ENCODE results near the gene MBTPS1.

The MBTPS1 gene

DNA sequence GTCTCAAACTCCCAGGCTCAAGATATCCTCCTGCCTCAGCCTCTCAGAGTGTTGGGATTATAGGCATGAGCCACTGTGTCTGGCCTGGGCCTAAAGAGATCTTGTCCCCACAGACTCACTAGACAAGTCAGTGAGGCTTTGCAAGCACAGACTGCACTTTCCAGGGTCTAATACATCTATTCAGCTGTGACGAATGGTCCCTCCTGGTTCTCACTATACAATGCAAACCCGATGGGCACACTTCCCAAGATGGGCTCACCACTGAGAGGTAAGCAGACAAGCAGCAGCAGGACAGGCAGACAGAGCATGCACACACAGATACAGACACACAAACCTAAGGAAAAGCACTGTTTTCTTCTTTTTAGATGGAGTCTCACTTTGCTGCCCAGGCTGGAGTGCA lies 8.8 kb downstream of the MBTPS1 start:
- H3K27ac ChIP-seq (ENCODE audit: low read depth, low read length, poor library complexity, severe bottlenecking): no peak overlapping the region
- no peaks in the 10 kb centered on the region for H3K27me3 ChIP-seq (ENCODE audit: insufficient read depth, low read length)
- no peak overlapping the region for H3K4me3 ChIP-seq (ENCODE audit: low read depth, low read length, poor library complexity, severe bottlenecking)
- H3K79me2 ChIP-seq (ENCODE audit: insufficient read depth, low read length): peaks cover 89% of the 10 kb centered on the region
- H4K20me1 ChIP-seq (ENCODE audit: insufficient read depth, low read length): no peaks in the 10 kb centered on the region
- no peaks in the 10 kb centered on the region for H3F3A ChIP-seq (ENCODE audit: insufficient read depth, low read length)
- H3K4me1 ChIP-seq (ENCODE audit: insufficient read depth, low read length, severe bottlenecking): peaks cover 62% of the 10 kb centered on the region
- TF ChIP-seq, protein P1, sequence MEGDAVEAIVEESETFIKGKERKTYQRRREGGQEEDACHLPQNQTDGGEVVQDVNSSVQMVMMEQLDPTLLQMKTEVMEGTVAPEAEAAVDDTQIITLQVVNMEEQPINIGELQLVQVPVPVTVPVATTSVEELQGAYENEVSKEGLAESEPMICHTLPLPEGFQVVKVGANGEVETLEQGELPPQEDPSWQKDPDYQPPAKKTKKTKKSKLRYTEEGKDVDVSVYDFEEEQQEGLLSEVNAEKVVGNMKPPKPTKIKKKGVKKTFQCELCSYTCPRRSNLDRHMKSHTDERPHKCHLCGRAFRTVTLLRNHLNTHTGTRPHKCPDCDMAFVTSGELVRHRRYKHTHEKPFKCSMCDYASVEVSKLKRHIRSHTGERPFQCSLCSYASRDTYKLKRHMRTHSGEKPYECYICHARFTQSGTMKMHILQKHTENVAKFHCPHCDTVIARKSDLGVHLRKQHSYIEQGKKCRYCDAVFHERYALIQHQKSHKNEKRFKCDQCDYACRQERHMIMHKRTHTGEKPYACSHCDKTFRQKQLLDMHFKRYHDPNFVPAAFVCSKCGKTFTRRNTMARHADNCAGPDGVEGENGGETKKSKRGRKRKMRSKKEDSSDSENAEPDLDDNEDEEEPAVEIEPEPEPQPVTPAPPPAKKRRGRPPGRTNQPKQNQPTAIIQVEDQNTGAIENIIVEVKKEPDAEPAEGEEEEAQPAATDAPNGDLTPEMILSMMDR (IDR thresholded peaks at IDR 0.05; ENCODE audit: low read length): no peak
- TF ChIP-seq EZH2 (IDR thresholded peaks at IDR 0.05; ENCODE audit: borderline replicate concordance, low read length): no peak
- H2AFZ ChIP-seq (ENCODE audit: low read length): no peak overlapping the region
- H3K36me3 ChIP-seq (ENCODE audit: insufficient read depth, low read length): peaks cover 4% of the 10 kb centered on the region; the same call in 1 of the 2 replicates
- H3K9me2 ChIP-seq (ENCODE audit: low read depth, low read length): no peaks in the 10 kb centered on the region
- H3K9ac ChIP-seq (ENCODE audit: low read length): no peak overlapping the region
- no peak overlapping the region; the same call in 1 of the 2 replicates for H3K4me2 ChIP-seq (ENCODE audit: low read length)
- no peaks in the 10 kb centered on the region for H3K9me3 ChIP-seq (ENCODE audit: low read length)

DNA sequence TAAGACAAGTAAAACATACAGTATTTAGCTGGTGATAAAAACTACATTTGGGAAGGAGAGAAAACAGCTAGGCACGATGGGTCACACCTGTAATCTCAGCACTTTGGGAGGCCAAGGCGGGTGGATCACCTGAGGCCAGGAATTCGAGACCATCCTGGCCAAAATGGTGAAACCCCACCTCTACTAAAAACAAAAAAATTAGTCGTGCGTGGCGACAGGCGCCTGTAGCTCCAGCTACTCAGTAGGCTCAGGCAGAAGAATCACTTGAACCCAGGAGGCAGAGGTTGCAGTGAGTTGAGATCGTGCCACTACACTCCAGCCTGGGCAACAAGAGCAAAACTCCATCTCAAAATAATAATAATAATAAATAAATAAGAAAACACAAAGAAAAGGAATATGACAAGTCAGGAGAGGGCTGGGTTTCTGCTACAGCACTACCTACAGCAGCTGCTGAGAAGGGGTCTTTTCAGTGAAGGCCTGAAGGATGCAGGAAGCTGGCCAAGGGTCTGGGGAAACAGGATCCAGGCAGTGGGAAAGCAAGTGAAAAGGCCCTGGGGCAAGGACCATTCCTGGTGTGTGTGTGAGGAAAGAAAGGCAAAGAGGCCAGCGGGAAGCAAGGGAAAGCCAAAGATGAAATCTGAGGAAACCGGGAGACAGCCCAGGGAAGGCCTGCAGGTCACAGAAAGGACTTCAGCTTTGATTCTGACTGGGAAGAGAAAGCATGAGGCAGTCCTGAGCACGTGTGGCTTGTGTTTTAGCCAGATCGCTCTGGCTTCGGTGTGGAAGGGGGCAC lies 10.6 kb downstream of the MBTPS1 start:
- Histone ChIP-seq H3F3A (ENCODE audit: insufficient read depth, low read length) (no peaks in the 10 kb centered on the region), H3K27ac (ENCODE audit: low read depth, low read length, poor library complexity, severe bottlenecking) (peak overlapping the region; percentile 53), H2AFZ (ENCODE audit: low read length) (no peak overlapping the region), H3K9me3 (ENCODE audit: low read length) (no peaks in the 10 kb centered on the region), H4K20me1 (ENCODE audit: insufficient read depth, low read length) (no peaks in the 10 kb centered on the region), H3K4me3 (ENCODE audit: low read depth, low read length, poor library complexity, severe bottlenecking) (peak overlapping the region; percentile 32), H3K9me2 (ENCODE audit: low read depth, low read length) (no peaks in the 10 kb centered on the region), H3K79me2 (ENCODE audit: insufficient read depth, low read length) (peaks cover 88% of the 10 kb centered on the region), H3K9ac (ENCODE audit: low read length) (peak overlapping the region; percentile 46; the same call in 1 of the 2 replicates), H3K36me3 (ENCODE audit: insufficient read depth, low read length) (peaks cover 13% of the 10 kb centered on the region; the same call in 1 of the 2 replicates), H3K4me2 (ENCODE audit: low read length) (peak overlapping the region; percentile 60), H3K27me3 (ENCODE audit: insufficient read depth, low read length) (no peaks in the 10 kb centered on the region), H3K4me1 (ENCODE audit: insufficient read depth, low read length, severe bottlenecking) (peaks cover 58% of the 10 kb centered on the region)
- TF ChIP-seq EZH2 (IDR thresholded peaks at IDR 0.05; ENCODE audit: borderline replicate concordance, low read length): no peak
- TF ChIP-seq, protein P1 (IDR thresholded peaks at IDR 0.05; ENCODE audit: low read length): no peak

DNA sequence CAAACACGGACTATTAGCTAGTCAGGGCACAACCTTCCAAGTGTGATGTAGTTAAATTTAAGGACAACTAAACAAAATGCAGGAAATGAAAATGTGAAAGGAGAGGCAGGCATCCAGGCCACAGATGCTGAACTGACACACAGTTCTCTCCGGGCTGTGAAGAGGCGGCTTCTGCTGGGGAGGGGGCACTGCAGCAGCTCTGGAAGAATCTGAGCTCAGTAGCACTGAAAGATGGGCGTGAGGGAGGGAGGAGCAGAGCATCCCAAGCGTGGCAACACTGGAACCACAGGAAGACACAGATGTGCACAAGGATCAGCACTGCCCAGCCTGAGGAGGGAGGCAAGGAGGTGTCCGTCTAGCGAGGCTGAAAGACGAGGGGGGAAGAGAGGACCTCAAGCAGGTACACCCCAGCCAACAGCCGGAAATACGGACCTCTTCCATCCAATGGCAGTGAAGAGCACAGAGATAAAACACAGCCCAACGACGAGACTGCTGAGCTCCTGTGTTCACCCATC lies 11.4 kb downstream of the MBTPS1 start:
- Histone ChIP-seq H3K4me2 (ENCODE audit: low read length) (peak overlapping the region; percentile 60), H2AFZ (ENCODE audit: low read length) (no peak overlapping the region), H3K27me3 (ENCODE audit: insufficient read depth, low read length) (no peaks in the 10 kb centered on the region), H3K9me3 (ENCODE audit: low read length) (no peaks in the 10 kb centered on the region), H3F3A (ENCODE audit: insufficient read depth, low read length) (no peaks in the 10 kb centered on the region), H4K20me1 (ENCODE audit: insufficient read depth, low read length) (no peaks in the 10 kb centered on the region), H3K27ac (ENCODE audit: low read depth, low read length, poor library complexity, severe bottlenecking) (peak overlapping the region; percentile 53), H3K79me2 (ENCODE audit: insufficient read depth, low read length) (peaks cover 80% of the 10 kb centered on the region), H3K4me1 (ENCODE audit: insufficient read depth, low read length, severe bottlenecking) (peaks cover 51% of the 10 kb centered on the region), H3K4me3 (ENCODE audit: low read depth, low read length, poor library complexity, severe bottlenecking) (peak overlapping the region; percentile 32), H3K9me2 (ENCODE audit: low read depth, low read length) (no peaks in the 10 kb centered on the region), H3K9ac (ENCODE audit: low read length) (peak overlapping the region; percentile 46; the same call in 1 of the 2 replicates), H3K36me3 (ENCODE audit: insufficient read depth, low read length) (peaks cover 13% of the 10 kb centered on the region; the same call in 1 of the 2 replicates)
- TF ChIP-seq, protein P1 (IDR thresholded peaks at IDR 0.05; ENCODE audit: low read length): no peak
- TF ChIP-seq EZH2 (IDR thresholded peaks at IDR 0.05; ENCODE audit: borderline replicate concordance, low read length): no peak

All from OCI-LY1 (cell line).